OCI-LY3 (cell line): ENCODE measurements around the gene CCDC144A.
"Not testable (repeated sequence)": the region's sequence is repeated elsewhere in the genome, so short reads cannot be mapped to it uniquely, and the experiment has no call there.

Experiments used
- EZH2phosphoT487 ChIP-seq: fragments of 200-600 bp; shearing (Covaris generic); IDR thresholded peaks from 2 replicates; pipeline ENCODE4 v1.6.1; 2018; ENCODE audit warnings: antibody characterized with exemption, mixed run types, low read depth
- TF ChIP-seq, protein P1 (sequence below): fragments of 200-600, 300-600 bp; sonication (generic); IDR thresholded peaks from 2 replicates; pipeline ENCODE4 v1.5.1; 2014; ENCODE audit warnings: antibody characterized with exemption, low read length, low read depth

GRCh38 chr17:16773146-16773522 lies 83.1 kb downstream of the CCDC144A start:
- TF ChIP-seq, protein P1, sequence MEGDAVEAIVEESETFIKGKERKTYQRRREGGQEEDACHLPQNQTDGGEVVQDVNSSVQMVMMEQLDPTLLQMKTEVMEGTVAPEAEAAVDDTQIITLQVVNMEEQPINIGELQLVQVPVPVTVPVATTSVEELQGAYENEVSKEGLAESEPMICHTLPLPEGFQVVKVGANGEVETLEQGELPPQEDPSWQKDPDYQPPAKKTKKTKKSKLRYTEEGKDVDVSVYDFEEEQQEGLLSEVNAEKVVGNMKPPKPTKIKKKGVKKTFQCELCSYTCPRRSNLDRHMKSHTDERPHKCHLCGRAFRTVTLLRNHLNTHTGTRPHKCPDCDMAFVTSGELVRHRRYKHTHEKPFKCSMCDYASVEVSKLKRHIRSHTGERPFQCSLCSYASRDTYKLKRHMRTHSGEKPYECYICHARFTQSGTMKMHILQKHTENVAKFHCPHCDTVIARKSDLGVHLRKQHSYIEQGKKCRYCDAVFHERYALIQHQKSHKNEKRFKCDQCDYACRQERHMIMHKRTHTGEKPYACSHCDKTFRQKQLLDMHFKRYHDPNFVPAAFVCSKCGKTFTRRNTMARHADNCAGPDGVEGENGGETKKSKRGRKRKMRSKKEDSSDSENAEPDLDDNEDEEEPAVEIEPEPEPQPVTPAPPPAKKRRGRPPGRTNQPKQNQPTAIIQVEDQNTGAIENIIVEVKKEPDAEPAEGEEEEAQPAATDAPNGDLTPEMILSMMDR = not testable (repeated sequence)
- TF ChIP-seq EZH2phosphoT487 = not testable (repeated sequence)
